ENCODE results near the gene TMEM151B. TPM values are rescaled to one million over a fixed set of nuclear protein-coding genes. Genes with fewer than 3 reads are reported as not detected.

The TMEM151B gene
- total and polyA plus RNA-seq, 10 of the 15 experiments (the other 5 are each of a cell fraction or from before 2014, with no cell fraction given): 0.01 to 0.19 (median 0.05) TPM; not detected in 6

DNA sequence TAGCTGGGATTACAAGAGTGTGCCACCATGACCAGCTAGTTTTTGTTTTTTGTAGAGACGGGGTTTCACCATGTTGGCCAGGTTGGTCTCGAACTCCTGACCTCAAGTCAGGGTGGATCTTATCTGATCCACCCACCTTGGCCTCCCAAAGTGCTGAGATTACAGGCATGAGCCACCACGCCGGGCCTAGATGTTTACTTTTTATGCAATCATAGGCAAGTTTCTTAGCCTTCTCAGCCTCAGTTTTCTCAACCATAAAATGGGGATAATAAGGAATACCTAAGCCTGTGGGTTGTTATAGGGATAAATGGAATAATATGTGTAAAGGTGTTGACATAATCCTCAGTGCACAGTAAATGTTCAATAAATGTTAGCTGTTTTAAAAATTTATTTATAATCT is 82.0 kb downstream of the TMEM151B start:
- Histone ChIP-seq H3K27me3 (replicated peaks in 1 of 2; ENCODE audit: control insufficient read depth in 2 of 2, insufficient read depth in 2 of 2, low read length in 1 of 2) (no peaks in the 10 kb centered on the region; a peak in 1 of 4 replicates), H3K4me2 (ENCODE audit: control insufficient read depth, insufficient read depth) (no peak overlapping the region), H3K79me2 (ENCODE audit: control insufficient read depth, insufficient read depth, low read length) (no peaks in the 10 kb centered on the region), H3K9ac (ENCODE audit: control insufficient read depth, insufficient read depth, low read length) (no peak overlapping the region), H2AFZ (ENCODE audit: control insufficient read depth, low read depth, low read length) (no peak overlapping the region), H3K27ac (ENCODE audit: control insufficient read depth, insufficient read depth) (no peak overlapping the region), H3K4me1 (ENCODE audit: control insufficient read depth, insufficient read depth, low read length) (no peaks in the 10 kb centered on the region), H4K20me1 (ENCODE audit: control insufficient read depth, insufficient read depth) (no peaks in the 10 kb centered on the region), H3K4me3 (no peak overlapping the region), H3K36me3 (ENCODE audit: control insufficient read depth in 2 of 2, insufficient read depth in 2 of 2, low read length in 1 of 2) (no peaks in the 10 kb centered on the region), H3K9me3 (replicated peaks; ENCODE audit: control insufficient read depth, insufficient read depth, low read length) (no peaks in the 10 kb centered on the region; the same call in 2 of the 3 replicates)
- in situ Hi-C loops (cut with MboI): no loop called here
- SMC1A ChIA-PET (ENCODE audit: uncharacterized antibody, unreplicated experiment): interaction anchor here (0.6 to 1.1 kb wide), 3 partner anchors 10 to 267 kb away, joined by 3 read pairs; partner anchors contain the start of gene SPATS1
- no TSS peak for BruUV-seq (replicated peaks)
- DNase-seq (ENCODE audit: low read depth, low spot score) (no peak), FAIRE-seq (no peak), ATAC-seq (no peak)
- intact Hi-C loops (cut with micrococcal nuclease; ENCODE audit: unreplicated experiment): no loop called here
- WGBS (ENCODE audit: insufficient coverage, insufficient replicate concordance, low lambda C conversion rate, missing lambda C conversion rate): 38% methylated on average over 4 of the region's 4 CpGs
- RAD21 ChIA-PET (ENCODE audit: unreplicated experiment): interaction anchor here (1.0 to 1.3 kb wide), 2 partner anchors 13 to 19 kb away, joined by 3 read pairs; no protein-coding TSS in a partner anchor
- CTCF ChIA-PET: interaction anchor here (1.0 kb wide), 2 partner anchors 13 to 14 kb away, joined by 3 to 4 read pairs; no protein-coding TSS in a partner anchor
- POLR2A ChIA-PET: no interaction called here
- no peak for TF ChIP-seq GATAD2B (conservative IDR thresholded peaks at IDR 0.05; ENCODE audit: low read depth)
- TF ChIP-seq, protein P1, sequence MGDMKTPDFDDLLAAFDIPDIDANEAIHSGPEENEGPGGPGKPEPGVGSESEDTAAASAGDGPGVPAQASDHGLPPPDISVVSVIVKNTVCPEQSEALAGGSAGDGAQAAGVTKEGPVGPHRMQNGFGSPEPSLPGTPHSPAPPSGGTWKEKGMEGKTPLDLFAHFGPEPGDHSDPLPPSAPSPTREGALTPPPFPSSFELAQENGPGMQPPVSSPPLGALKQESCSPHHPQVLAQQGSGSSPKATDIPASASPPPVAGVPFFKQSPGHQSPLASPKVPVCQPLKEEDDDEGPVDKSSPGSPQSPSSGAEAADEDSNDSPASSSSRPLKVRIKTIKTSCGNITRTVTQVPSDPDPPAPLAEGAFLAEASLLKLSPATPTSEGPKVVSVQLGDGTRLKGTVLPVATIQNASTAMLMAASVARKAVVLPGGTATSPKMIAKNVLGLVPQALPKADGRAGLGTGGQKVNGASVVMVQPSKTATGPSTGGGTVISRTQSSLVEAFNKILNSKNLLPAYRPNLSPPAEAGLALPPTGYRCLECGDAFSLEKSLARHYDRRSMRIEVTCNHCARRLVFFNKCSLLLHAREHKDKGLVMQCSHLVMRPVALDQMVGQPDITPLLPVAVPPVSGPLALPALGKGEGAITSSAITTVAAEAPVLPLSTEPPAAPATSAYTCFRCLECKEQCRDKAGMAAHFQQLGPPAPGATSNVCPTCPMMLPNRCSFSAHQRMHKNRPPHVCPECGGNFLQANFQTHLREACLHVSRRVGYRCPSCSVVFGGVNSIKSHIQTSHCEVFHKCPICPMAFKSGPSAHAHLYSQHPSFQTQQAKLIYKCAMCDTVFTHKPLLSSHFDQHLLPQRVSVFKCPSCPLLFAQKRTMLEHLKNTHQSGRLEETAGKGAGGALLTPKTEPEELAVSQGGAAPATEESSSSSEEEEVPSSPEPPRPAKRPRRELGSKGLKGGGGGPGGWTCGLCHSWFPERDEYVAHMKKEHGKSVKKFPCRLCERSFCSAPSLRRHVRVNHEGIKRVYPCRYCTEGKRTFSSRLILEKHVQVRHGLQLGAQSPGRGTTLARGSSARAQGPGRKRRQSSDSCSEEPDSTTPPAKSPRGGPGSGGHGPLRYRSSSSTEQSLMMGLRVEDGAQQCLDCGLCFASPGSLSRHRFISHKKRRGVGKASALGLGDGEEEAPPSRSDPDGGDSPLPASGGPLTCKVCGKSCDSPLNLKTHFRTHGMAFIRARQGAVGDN (IDR thresholded peaks at IDR 0.05): no peak
- TF ChIP-seq, protein P2, sequence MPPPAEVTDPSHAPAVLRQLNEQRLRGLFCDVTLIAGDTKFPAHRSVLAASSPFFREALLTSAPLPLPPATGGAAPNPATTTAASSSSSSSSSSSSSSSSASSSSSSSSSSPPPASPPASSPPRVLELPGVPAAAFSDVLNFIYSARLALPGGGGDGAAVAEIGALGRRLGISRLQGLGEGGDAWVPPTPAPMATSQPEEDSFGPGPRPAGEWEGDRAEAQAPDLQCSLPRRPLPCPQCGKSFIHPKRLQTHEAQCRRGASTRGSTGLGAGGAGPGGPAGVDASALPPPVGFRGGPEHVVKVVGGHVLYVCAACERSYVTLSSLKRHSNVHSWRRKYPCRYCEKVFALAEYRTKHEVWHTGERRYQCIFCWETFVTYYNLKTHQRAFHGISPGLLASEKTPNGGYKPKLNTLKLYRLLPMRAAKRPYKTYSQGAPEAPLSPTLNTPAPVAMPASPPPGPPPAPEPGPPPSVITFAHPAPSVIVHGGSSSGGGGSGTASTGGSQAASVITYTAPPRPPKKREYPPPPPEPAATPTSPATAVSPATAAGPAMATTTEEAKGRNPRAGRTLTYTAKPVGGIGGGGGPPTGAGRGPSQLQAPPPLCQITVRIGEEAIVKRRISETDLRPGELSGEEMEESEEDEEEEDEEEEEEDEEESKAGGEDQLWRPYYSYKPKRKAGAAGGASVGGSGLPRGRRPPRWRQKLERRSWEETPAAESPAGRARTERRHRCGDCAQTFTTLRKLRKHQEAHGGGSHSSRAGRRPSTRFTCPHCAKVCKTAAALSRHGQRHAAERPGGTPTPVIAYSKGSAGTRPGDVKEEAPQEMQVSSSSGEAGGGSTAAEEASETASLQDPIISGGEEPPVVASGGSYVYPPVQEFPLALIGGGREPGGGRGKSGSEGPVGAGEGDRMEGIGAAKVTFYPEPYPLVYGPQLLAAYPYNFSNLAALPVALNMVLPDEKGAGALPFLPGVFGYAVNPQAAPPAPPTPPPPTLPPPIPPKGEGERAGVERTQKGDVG (CRISPR knock-in tag; IDR thresholded peaks at IDR 0.05): no peak
- no peak for TF ChIP-seq RBBP5 (conservative IDR thresholded peaks at IDR 0.05)
- TF ChIP-seq HDGF (IDR thresholded peaks at IDR 0.05): no peak
- no peak for TF ChIP-seq MEF2B (IDR thresholded peaks at IDR 0.05; ENCODE audit: partially characterized antibody, poor library complexity, severe bottlenecking)
- TF ChIP-seq NR2C2 (IDR thresholded peaks at IDR 0.05; ENCODE audit: borderline replicate concordance, control insufficient read depth, insufficient read length, low read depth): no peak
- no peak for TF ChIP-seq PML (IDR thresholded peaks at IDR 0.05; ENCODE audit: low read length)
- TF ChIP-seq ZNF207 (IDR thresholded peaks at IDR 0.05; ENCODE audit: borderline replicate concordance): no peak
- no peak for TF ChIP-seq MEF2A (IDR thresholded peaks at IDR 0.05; ENCODE audit: insufficient read depth, low read depth, low read length)
- TF ChIP-seq RAD21 (IDR thresholded peaks at IDR 0.05; ENCODE audit: insufficient read depth, low read depth, low read length): no peak
- TF ChIP-seq NFXL1 (IDR thresholded peaks at IDR 0.05; ENCODE audit: borderline replicate concordance): no peak
- TF ChIP-seq, protein P3, sequence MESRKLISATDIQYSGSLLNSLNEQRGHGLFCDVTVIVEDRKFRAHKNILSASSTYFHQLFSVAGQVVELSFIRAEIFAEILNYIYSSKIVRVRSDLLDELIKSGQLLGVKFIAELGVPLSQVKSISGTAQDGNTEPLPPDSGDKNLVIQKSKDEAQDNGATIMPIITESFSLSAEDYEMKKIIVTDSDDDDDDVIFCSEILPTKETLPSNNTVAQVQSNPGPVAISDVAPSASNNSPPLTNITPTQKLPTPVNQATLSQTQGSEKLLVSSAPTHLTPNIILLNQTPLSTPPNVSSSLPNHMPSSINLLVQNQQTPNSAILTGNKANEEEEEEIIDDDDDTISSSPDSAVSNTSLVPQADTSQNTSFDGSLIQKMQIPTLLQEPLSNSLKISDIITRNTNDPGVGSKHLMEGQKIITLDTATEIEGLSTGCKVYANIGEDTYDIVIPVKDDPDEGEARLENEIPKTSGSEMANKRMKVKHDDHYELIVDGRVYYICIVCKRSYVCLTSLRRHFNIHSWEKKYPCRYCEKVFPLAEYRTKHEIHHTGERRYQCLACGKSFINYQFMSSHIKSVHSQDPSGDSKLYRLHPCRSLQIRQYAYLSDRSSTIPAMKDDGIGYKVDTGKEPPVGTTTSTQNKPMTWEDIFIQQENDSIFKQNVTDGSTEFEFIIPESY (IDR thresholded peaks at IDR 0.05): no peak

Data from GM12878 (cell line).